ENCODE data around the gene CCDC152.

Gene CCDC152

GRCh38 chr5:42791151-42791550 is 34.5 kb downstream of the CCDC152 start:
- TF ChIP-seq CTCF (IDR thresholded peaks at IDR 0.05; ENCODE audit: low read depth, low read length, missing control alignments): no peak
- H3K4me3 ChIP-seq (replicated peaks; ENCODE audit: low read depth, low read length): no peak overlapping the region
- DNase-seq (ENCODE audit: extremely low read depth, low read depth): peak; percentile 4

GRCh38 chr5:42798284-42799240 is 41.9 kb downstream of the CCDC152 start:
- DNase-seq (ENCODE audit: extremely low read depth, low read depth): no peak
- H3K4me3 ChIP-seq (replicated peaks; ENCODE audit: low read depth, low read length): no peak overlapping the region
- no peak for TF ChIP-seq CTCF (IDR thresholded peaks at IDR 0.05; ENCODE audit: low read depth, low read length, missing control alignments)

- no peak for TF ChIP-seq CTCF (IDR thresholded peaks at IDR 0.05; ENCODE audit: low read depth, low read length, missing control alignments)
- DNase-seq (ENCODE audit: extremely low read depth, low read depth): no peak
- no peak overlapping the region for H3K4me3 ChIP-seq (replicated peaks; ENCODE audit: low read depth, low read length)
Observed at GRCh38 chr5:42799241-42799608, 42.6 kb downstream of the CCDC152 start.

- no peak for TF ChIP-seq CTCF (IDR thresholded peaks at IDR 0.05; ENCODE audit: low read depth, low read length, missing control alignments)
- no peak for DNase-seq (ENCODE audit: extremely low read depth, low read depth)
- no peak overlapping the region for H3K4me3 ChIP-seq (replicated peaks; ENCODE audit: low read depth, low read length)
Observed at GRCh38 chr5:42799668-42800114, 43.1 kb downstream of the CCDC152 start.

- no peak for DNase-seq (ENCODE audit: extremely low read depth, low read depth)
- TF ChIP-seq CTCF (IDR thresholded peaks at IDR 0.05; ENCODE audit: low read depth, low read length, missing control alignments): no peak
- no peak overlapping the region for H3K4me3 ChIP-seq (replicated peaks; ENCODE audit: low read depth, low read length)
Observed at GRCh38 chr5:42800748-42801330, 44.2 kb downstream of the CCDC152 start.

- no peak overlapping the region for H3K4me3 ChIP-seq (replicated peaks; ENCODE audit: low read depth, low read length)
- TF ChIP-seq CTCF (IDR thresholded peaks at IDR 0.05; ENCODE audit: low read depth, low read length, missing control alignments): no peak
- DNase-seq (ENCODE audit: extremely low read depth, low read depth): no peak
Observed at GRCh38 chr5:42801516-42802166, 45.0 kb downstream of the CCDC152 start.

Measured in HFF-Myc (cell line).